GM18511 (cell line): ENCODE results near the gene MOSPD3.
"Not testable (repeated sequence)": the region's sequence is repeated elsewhere in the genome, so short reads cannot be mapped to it uniquely, and the experiment has no call there.

ENCODE experiments used
- ATAC-seq: cut with Tn5 transposase; IDR thresholded peaks from one replicate; pipeline ENCODE4 v1.9.1; 2021; ENCODE audit warnings: mild to moderate bottlenecking, moderate library complexity; ENCODE audit not compliant: unreplicated experiment

MOSPD3 gene

DNA sequence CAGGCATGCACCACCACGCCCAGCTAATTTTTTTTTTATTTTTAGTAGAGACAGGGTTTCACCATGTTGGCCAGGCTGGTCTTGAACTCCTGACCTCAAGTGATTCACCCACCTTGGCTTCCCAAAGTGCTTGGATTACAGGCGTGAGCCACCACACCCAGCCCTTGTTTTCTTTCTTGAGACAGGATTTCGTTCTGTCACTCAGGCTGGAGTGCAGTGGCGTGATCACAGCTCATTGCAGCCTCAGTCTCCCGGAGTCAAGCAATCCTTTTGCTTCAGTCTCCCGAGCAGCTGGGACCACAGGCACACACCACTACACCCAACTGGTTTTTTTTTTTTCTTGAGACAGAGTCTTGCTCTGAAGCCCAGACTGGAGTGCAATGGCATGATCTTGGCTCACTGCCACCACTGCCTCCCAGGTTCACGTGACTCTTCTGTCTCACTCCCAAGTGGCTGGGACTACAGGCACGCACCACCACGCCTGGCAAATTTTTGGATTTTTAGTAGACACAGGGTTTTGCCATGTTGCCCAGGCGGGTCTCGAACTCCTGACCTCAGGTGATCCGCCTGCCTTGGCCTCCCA lies 49.9 kb downstream of the MOSPD3 start:
- not testable (repeated sequence) for ATAC-seq
